Neural progenitor cell (in vitro differentiated cells): ENCODE results near the gene ANTXR1.

Experiments used
- EZH2 ChIP-seq: fragments of 200-600 bp; sonication (generic); IDR thresholded peaks from 2 replicates; pipeline ENCODE4 v1.6.1; 2017; ENCODE audit warnings: antibody characterized with exemption, mild to moderate bottlenecking, moderate library complexity
- TF ChIP-seq, protein P1 (sequence below): fragments of 200-600 bp; sonication (generic); IDR thresholded peaks from 2 replicates; pipeline ENCODE4 v1.5.1; 2017; ENCODE audit warnings: antibody characterized with exemption, mild to moderate bottlenecking

DNA sequence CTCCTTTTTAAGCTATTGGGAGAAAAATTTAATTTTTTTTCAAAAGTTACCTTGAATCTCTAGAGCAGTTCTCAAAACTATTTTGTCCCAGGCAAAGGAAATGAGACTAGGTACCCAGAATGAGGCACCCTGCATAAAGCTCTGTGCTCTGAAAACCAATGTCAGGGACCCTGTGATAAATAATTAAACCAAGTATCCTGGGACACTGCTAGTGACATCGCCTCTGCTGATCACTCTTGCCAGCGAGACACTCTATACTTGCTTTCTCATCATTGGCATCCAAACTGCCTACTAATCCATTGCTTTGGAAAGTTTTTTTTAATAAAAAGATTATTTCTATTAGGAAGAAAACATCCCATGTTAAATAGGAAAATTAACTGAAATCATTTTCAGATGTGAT lies 37.1 kb upstream of the ANTXR1 start:
- TF ChIP-seq, protein P1, sequence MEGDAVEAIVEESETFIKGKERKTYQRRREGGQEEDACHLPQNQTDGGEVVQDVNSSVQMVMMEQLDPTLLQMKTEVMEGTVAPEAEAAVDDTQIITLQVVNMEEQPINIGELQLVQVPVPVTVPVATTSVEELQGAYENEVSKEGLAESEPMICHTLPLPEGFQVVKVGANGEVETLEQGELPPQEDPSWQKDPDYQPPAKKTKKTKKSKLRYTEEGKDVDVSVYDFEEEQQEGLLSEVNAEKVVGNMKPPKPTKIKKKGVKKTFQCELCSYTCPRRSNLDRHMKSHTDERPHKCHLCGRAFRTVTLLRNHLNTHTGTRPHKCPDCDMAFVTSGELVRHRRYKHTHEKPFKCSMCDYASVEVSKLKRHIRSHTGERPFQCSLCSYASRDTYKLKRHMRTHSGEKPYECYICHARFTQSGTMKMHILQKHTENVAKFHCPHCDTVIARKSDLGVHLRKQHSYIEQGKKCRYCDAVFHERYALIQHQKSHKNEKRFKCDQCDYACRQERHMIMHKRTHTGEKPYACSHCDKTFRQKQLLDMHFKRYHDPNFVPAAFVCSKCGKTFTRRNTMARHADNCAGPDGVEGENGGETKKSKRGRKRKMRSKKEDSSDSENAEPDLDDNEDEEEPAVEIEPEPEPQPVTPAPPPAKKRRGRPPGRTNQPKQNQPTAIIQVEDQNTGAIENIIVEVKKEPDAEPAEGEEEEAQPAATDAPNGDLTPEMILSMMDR: no peak
- no peak for TF ChIP-seq EZH2
